Right atrium auricular region (tissue), 2 donors: ENCODE data around the gene PLXND1. TPM values are rescaled to one million over a fixed set of nuclear protein-coding genes. Genes with fewer than 3 reads are reported as not detected.

ENCODE experiments used
- DNase-seq: peaks from one replicate; pipeline ENCODE4 v3.0.0-alpha.2; 2019; ENCODE audit warnings: low spot score
- H3K27ac ChIP-seq, 2 donors: fragments of 200-600 bp; sonication (generic); 1 replicate in 1 of 2; 2 replicates in 1 of 2; pipeline ENCODE4 v1.5.1; 2016 to 2019
- H3K27me3 ChIP-seq, 2 donors: fragments of 200-600 bp; sonication (generic); one replicate each; pipeline versions ENCODE4 v1.5.1 to v1.6.0; 2017 to 2019
- H3K36me3 ChIP-seq: fragments of 200-600 bp; sonication (generic); one replicate; pipeline ENCODE4 v1.5.1; 2016
- H3K4me1 ChIP-seq, 2 donors: fragments of 200-600 bp; sonication (generic); one replicate each; pipeline versions ENCODE4 v1.5.1 to v1.6.0; 2017 to 2019
- H3K4me3 ChIP-seq, 2 donors: fragments of 200-600 bp; sonication (generic); 1 replicate in 1 of 2; 2 replicates in 1 of 2; pipeline ENCODE4 v1.5.1; 2017 to 2019; ENCODE audit warnings: mild to moderate bottlenecking in 1 of 2, moderate library complexity in 1 of 2
- H3K9me3 ChIP-seq, 2 donors: fragments of 200-600 bp; sonication (generic); one replicate each; pipeline ENCODE4 v1.5.1; 2019
- CTCF ChIP-seq, 2 donors: fragments of 200-600 bp; sonication (generic); IDR thresholded peaks; one replicate each; pipeline ENCODE4 v1.5.1; 2019; ENCODE audit warnings: antibody characterized with exemption in 2 of 2
- total RNA-seq, 2 donors: library from RNA; depleted of rRNA; stranded (reverse); fragments of >200 nt; gene quantifications; one replicate each; pipeline ENCODE4 v1.1.0, GENCODE V29; 2016

The PLXND1 gene
- total RNA-seq, 2 donors from 2014 or later, result 44.5 to 93.1 TPM

- H3K27ac ChIP-seq, result no peak overlapping the region
- H3K27me3 ChIP-seq, result no peaks in the 10 kb centered on the region
- H3K9me3 ChIP-seq, result no peaks in the 10 kb centered on the region
- no peak for TF ChIP-seq CTCF (IDR thresholded peaks at IDR 0.05)
- H3K4me1 ChIP-seq, result no peaks in the 10 kb centered on the region
- H3K36me3 ChIP-seq, result no peaks in the 10 kb centered on the region
- no peak overlapping the region for H3K4me3 ChIP-seq
- no peak for DNase-seq
Measured at GRCh38 chr3:129636082-129636481, 29.6 kb upstream of the PLXND1 start.

GRCh38 chr3:129635656-129636055 is 29.2 kb upstream of the PLXND1 start:
- DNase-seq, result no peak
- H3K27ac ChIP-seq, result no peak overlapping the region
- no peaks in the 10 kb centered on the region for H3K27me3 ChIP-seq
- no peaks in the 10 kb centered on the region for H3K4me1 ChIP-seq
- H3K4me3 ChIP-seq, result no peak overlapping the region
- TF ChIP-seq CTCF (IDR thresholded peaks at IDR 0.05), result no peak
- no peaks in the 10 kb centered on the region for H3K36me3 ChIP-seq
- H3K9me3 ChIP-seq, result no peaks in the 10 kb centered on the region

- DNase-seq, result no peak
- Histone ChIP-seq H3K4me1 (no peaks in the 10 kb centered on the region), H3K4me3 (no peak overlapping the region), H3K27ac (no peak overlapping the region), H3K9me3 (no peaks in the 10 kb centered on the region), H3K36me3 (no peaks in the 10 kb centered on the region), H3K27me3 (no peaks in the 10 kb centered on the region)
- no peak for TF ChIP-seq CTCF (IDR thresholded peaks at IDR 0.05)
Measured at GRCh38 chr3:129633751-129634481, 27.4 kb upstream of the PLXND1 start.

GRCh38 chr3:129632977-129633376 is 26.5 kb upstream of the PLXND1 start:
- no peak for TF ChIP-seq CTCF (IDR thresholded peaks at IDR 0.05)
- H3K27me3 ChIP-seq, result no peaks in the 10 kb centered on the region
- no peaks in the 10 kb centered on the region for H3K9me3 ChIP-seq
- H3K4me3 ChIP-seq, result no peak overlapping the region
- no peaks in the 10 kb centered on the region for H3K36me3 ChIP-seq
- no peak overlapping the region for H3K27ac ChIP-seq
- DNase-seq, result no peak
- H3K4me1 ChIP-seq, result peaks cover 0 to 4% of the 10 kb centered on the region in 2 donors

- Histone ChIP-seq H3K4me3 (no peak overlapping the region), H3K9me3 (no peaks in the 10 kb centered on the region), H3K27me3 (no peaks in the 10 kb centered on the region), H3K27ac (no peak overlapping the region), H3K4me1 (peaks cover 0 to 6% of the 10 kb centered on the region in 2 donors), H3K36me3 (no peaks in the 10 kb centered on the region)
- no peak for TF ChIP-seq CTCF (IDR thresholded peaks at IDR 0.05)
- DNase-seq, result no peak
Measured at GRCh38 chr3:129632556-129632955, 26.1 kb upstream of the PLXND1 start.

- H3K4me1 ChIP-seq, result peaks cover 0 to 11% of the 10 kb centered on the region in 2 donors
- H3K36me3 ChIP-seq, result no peaks in the 10 kb centered on the region
- H3K27ac ChIP-seq, result no peak overlapping the region
- no peak overlapping the region for H3K4me3 ChIP-seq
- no peaks in the 10 kb centered on the region for H3K9me3 ChIP-seq
- DNase-seq, result no peak
- no peaks in the 10 kb centered on the region for H3K27me3 ChIP-seq
- no peak for TF ChIP-seq CTCF (IDR thresholded peaks at IDR 0.05)
Measured at GRCh38 chr3:129632056-129632455, 25.6 kb upstream of the PLXND1 start.
